Measurements from ENCODE around the gene ZDHHC23.

The ZDHHC23 gene

DNA sequence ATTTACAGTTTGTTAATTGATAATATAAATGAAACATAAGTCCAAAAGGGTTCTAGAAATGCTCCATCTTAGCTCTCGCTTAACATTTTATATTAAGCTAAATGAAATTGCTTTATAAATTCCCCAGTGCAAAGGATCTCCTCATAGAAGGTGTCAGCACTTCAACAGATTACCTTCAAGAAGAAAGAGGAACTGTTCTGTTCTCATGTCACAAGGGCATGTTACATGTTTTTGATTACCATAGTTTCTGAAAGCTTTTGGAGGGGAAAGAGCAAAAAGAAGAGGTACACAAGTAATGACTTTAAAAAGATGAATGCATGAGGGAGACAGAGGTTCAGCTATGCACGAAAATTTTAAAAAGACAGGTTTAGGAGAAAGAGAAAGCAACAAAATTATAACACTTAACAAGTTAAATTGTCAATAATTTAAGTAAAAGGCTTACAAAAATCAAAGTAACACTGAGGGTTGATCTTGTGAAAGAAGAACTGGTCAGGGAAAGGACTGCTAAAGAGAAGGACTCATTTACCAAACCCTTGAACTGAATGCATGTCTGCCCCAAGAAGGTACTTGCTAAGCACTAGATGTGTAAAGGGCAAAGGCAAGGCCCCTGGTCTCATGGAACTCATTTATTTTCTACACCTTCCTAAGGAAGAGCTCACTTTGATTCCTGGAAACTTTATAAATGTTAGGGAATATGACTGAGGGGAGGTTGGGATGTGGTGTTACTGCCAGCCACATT is 63.4 kb downstream of the ZDHHC23 start:
- no peak for DNase-seq

Data from GOT3 (cell line).